PC-3 (cell line): ENCODE data around the gene PRKCG.

Experiments used
- EZH2 ChIP-seq: fragments of 300-600 bp; sonication (generic); IDR thresholded peaks from one replicate; pipeline ENCODE4 v1.6.1; 2017; ENCODE audit warnings: antibody characterized with exemption, mild to moderate bottlenecking, low read length; ENCODE audit not compliant: unreplicated experiment
- TF ChIP-seq, protein P1 (sequence below): fragments of 300-600 bp; sonication (generic); conservative IDR thresholded peaks from 2 replicates; pipeline ENCODE4 v1.5.1; 2017; ENCODE audit warnings: antibody characterized with exemption, low read depth, mild to moderate bottlenecking, low read length

DNA sequence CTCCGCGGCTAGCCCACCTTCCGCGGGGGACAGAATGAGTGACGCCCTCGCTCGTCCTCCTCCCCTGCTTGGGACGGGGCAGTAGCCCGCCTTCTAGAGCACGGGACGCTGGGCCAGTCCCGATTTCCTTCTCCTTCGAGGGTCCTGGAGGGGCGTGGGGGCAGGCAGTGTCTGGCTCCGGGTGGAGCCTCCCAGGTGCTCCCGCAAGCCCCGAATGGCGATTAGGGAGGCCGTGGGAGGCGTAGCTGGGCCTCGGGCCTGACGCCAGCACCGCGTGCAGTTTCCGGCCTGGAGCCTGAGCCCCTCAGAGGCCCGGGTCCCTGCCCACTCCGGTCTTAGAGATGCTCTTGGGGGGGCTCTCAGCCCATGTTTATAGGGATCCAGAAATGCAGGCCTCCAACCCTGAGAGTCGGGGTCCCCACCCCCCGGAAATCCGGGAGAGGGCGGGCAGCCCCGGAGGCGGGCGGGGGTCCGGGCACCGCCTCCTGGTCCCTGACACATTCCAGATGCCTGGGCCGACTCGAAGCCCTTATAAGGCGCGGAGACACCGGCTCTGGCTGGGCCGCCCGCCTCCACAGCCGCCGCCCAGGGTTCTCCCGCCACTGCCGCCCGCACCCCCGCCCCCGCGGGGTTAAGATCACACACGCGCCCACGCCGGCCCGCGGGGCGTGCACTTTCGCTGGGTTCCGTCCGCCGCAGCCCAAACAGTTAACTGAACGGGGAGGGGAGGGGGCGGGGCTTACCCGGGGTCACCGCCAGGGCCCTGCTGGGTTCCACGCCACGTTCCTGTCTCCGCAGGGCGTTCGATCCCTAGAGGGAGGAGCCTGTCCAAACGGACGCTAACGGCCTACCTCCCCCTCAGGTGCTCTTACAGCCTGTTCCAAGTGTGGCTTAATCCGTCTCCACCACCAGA is 12.8 kb upstream of the PRKCG start:
- TF ChIP-seq, protein P1, sequence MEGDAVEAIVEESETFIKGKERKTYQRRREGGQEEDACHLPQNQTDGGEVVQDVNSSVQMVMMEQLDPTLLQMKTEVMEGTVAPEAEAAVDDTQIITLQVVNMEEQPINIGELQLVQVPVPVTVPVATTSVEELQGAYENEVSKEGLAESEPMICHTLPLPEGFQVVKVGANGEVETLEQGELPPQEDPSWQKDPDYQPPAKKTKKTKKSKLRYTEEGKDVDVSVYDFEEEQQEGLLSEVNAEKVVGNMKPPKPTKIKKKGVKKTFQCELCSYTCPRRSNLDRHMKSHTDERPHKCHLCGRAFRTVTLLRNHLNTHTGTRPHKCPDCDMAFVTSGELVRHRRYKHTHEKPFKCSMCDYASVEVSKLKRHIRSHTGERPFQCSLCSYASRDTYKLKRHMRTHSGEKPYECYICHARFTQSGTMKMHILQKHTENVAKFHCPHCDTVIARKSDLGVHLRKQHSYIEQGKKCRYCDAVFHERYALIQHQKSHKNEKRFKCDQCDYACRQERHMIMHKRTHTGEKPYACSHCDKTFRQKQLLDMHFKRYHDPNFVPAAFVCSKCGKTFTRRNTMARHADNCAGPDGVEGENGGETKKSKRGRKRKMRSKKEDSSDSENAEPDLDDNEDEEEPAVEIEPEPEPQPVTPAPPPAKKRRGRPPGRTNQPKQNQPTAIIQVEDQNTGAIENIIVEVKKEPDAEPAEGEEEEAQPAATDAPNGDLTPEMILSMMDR, result no peak
- TF ChIP-seq EZH2, result no peak
